Sciatic nerve (tissue), 2 donors: Measurements from ENCODE around the gene LDHB. TPM values are rescaled to one million over a fixed set of nuclear protein-coding genes. Genes with fewer than 3 reads are reported as not detected.
"Not testable (repeated sequence)": the region's sequence is repeated elsewhere in the genome, so short reads cannot be mapped to it uniquely, and the experiment has no call there.

Experiments used
- ATAC-seq: fragments of 200-7000 bp; cut with Tn5 transposase; one replicate; pipeline ENCODE4 v1.9.1; 2020; ENCODE audit warnings: mild to moderate bottlenecking, moderate library complexity
- DNase-seq: peaks from one replicate; pipeline ENCODE4 v3.0.0-alpha.2; 2020; ENCODE audit warnings: low spot score
- intact Hi-C: fragments of 100-400 bp; cut with DNase I; formaldehyde crosslinking; loops from one replicate; pipeline ENCODE4 v1.14.2; 2022
- total RNA-seq: library from RNA; stranded (reverse); fragmentation: NEBNext Ultra II Directional; extraction: Animal tissue kit (Norgen Biotek cat#: 25700); gene quantifications from one replicate; pipeline ENCODE4 v1.2.1, GENCODE V29; 2021
- donor health status: DM: no; HTN: no; CAD: no.
- donor health status: DM: no; HTN: no; CAD: no.

The LDHB gene
- total RNA-seq, 1 donor from 2014 or later, result 289 TPM

DNA sequence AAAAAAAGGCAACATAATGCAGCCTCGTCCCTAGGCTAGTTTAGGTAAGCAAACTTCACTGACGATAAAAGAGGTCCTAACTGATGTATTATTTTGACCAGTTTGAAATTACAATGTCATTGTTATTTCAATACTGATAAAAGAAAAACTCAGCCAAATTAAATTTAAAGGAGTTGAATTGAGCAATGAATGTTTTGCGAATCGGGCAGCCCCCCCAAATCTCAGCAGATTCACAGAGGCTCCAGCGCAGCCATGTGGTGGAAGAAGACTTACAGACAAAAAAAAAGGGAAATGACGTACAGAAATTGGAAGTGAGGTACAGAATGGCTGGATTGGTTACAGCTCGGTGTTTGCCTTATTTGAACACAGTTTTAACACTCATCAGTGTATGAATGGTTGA, 8.2 kb upstream of the LDHB start:
- no peak for DNase-seq
- intact Hi-C loops, result no loop called here
- ATAC-seq, result no peak

- intact Hi-C loops, result no loop called here
- no peak for ATAC-seq
- DNase-seq, result no peak
These were observed 4.6 kb upstream of the LDHB start for GRCh38 chr12:21662122-21662792.

DNA sequence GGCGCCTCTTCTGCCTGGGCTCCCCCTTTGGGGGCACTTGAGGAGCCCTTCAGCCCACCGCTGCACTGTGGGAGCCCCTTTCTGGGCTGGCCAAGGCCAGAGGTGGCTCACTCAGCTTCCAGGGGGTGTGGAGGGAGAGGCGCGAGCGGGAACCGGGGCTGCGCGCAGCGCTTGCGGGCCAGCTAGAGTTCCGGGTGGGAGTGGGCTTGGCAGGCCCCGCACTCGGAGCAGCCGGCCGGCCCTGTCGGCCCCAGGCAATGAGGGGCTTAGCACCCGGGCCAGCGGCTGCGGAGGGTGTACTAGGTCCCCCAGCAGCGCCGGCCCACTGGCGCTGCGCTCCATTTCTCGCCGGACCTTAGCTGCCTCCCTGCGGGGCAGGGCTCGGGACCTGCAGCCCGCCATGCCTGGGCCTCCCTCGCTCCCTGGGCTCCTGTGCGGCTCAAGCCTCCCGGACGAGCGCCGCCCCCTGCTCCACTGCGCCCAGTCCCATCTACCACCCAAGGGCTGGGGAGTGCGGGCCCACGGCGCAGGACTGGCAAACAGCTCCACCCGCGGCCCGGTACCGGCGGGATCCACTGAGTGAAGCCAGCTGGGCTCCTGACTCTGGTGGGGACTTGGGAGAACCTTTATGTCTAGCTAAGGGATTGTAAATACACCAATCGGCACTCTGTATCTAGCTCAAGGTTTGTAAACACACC, 3.9 kb upstream of the LDHB start:
- ATAC-seq, DNase-seq, intact Hi-C loops: not testable (repeated sequence)

GRCh38 chr12:21659383-21659782, 1.7 kb upstream of the LDHB start:
- no peak for ATAC-seq
- DNase-seq, result no peak
- intact Hi-C loops, result no loop called here

DNA sequence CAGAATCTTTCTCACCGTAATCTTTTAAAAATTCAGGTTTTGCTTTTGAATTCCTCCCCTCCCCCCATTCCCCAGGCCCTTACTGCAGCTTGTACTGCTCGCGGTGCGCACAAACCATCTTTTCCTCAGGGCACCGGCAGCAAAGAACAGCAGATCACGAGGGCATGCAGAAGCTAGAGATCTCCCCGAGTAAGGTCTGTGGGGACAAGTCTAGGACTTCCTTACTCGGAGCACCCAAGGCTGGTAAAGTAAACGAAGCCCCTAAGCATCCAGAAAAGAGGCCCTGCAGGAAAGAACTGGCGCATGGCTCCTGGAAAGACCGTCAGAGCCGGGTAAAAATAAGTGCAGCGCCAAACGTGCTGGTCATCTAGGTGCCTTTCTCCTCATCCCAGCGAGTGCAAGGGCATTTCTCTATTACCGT, 727 bp downstream of the LDHB start:
- intact Hi-C loops, result no loop called here
- no peak for DNase-seq
- peak; percentile 69 for ATAC-seq

DNA sequence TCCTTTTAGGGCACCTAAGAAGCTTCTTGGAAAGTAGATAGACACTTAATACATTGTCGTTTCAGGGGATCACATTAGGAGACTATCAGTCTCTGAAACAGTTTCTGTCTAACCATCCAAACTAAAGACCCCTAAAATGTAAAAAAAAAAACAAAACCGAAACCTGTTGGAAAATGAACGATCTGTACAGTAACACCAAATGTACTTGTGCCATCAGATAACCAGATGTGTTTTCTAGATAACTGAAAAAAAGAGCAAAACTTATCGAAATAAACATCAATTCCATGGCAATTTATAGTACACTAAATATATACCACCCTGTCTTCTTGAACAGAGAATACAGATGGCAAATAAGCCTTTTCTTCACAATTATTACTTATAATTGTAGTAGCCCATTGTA, 2.1 kb downstream of the LDHB start:
- intact Hi-C loops, result no loop called here
- ATAC-seq (no peak), DNase-seq (no peak)

DNA sequence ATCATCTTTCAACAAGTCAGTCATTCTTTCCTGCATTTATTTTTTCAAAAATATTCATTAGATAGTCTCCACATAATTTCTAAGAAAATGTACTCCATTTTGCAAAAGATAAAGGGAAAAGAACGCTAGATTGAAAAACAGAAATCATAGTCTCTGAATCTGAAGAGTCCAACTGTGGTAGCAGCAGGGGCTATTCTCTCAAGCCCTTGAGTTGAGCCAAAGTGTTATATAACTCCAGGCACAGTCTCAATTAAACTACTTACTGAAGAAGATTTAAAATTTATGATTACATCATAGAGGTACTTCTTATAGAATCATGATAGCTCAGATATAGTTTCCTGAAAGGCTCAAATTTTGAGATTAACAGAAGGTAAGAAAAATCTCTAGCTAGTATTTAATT, 5.8 kb downstream of the LDHB start:
- intact Hi-C loops, result no loop called here
- no peak for DNase-seq

DNA sequence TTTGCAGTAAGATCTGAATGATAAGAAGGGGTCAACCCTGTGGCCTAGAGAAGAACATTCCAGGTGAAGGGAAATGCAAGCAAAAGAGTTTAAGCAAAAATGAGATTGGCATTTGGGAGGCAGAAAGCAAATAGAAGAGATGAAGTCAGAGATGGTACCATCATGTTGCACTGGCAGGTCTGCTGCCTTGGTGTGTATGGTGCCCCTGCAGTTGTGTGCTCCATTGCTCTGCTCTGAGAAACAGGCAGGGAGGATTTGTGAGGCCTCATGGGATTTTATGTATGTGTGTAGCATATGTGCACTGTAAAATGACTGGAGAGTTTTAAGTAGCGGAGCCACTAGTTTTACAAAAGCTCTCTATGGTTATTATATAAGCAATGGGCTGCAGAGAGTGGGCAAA, 6.6 kb downstream of the LDHB start:
- ATAC-seq (no peak), DNase-seq (no peak)
- intact Hi-C loops, result no loop called here

More for the DNA sequence above, 5.8 kb downstream of the LDHB start:
- ATAC-seq, result no peak

DNA sequence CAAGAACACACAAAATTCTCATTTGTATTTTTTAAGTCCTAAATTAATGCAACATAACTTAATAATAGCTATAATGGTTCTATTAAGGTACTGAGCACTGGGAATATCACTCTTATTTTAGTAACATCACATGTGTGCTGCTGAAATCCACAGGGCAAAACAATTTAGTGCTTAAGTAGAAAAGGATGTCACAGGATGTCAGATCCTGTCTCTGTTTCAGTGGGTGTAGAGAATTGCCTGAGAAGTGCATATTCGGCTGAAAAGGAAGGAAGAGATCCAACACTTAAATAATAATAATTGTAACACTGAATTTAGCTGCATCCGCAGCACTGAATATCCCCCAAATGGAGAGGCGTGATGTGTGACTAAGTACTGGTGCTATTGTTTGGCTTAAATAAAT, 8.6 kb downstream of the LDHB start:
- DNase-seq (no peak), ATAC-seq (no peak)
- intact Hi-C loops, result no loop called here

DNA sequence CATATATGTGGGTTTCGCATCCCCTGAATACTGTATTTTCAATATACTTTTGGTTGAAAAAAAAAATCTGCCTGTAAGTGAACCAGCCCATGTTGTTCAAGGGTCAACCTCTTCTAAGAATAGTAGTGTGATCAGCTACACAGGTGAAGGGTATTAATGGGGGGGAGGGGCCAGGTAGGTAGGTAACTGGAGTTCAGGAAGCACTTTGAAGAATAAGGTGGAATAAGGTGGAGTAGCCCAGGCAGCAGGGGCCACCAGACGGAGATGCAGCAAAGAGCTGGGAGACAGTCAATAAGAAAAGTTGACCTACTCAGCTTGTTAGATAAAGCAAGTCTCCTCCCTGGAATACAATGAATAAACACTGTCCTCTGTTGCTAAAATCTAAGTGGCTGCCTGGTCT, 9.3 kb downstream of the LDHB start:
- DNase-seq (no peak), ATAC-seq (no peak)
- intact Hi-C loops, result no loop called here

DNA sequence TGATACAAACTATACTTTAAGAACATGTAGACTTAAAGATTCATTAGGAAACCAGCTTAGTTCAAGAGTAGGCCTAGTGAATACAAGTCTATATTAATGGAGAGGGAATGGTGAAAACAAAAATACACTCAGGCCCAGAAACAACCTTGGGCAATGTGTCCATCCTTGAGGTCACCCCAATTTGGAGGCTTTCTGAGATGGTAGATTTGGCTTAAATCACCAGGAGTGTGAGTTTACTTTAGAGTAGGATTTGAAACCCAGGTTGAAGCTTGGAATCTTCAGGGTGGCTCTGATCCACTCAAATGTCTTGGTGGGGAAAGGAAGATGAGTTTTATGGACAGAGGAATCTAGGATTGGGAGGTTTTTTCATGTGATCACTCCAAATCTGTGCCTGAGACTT, 10.5 kb downstream of the LDHB start:
- DNase-seq (no peak), ATAC-seq (no peak)
- intact Hi-C loops, result no loop called here

DNA sequence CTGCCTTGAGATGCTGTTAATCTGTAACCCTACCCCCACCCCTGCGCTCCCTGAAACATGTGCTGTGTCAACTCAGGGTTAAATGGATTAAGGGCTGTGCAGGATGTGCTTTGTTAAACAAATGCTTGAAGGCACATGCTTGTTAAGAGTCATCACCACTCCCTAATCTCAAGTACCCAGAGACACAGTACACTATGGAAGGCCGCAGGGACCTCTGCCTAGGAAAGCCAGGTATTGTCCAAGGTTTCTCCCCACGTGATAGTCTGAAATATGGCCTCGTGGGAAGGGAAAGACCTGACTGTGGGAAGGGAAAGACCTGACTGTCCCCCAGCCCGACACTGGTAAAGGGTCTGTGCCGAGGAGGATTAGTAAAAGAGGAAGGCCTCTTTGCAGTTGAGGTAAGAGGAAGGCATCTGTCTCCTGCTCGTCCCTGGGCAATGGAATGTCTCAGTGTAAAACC, 12.6 kb downstream of the LDHB start:
- DNase-seq, ATAC-seq, intact Hi-C loops: not testable (repeated sequence)

DNA sequence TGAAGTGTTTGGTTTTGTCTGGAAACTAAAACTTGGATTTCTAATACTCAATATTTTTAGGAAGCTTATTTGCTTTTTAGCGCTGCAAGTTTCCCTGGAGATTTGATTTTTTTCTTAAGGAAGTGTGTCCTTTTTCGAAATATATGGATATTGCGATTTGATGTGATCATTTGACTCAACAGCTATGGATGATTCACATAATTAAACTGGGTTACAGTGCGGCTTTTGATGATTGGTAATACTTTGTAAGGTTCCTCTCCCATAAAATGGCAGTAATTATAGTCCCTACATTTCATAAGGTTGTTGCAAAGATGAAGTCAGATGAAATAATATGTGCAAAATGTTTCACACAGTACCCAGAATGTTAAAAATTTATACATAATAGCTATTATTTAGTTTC, 13.1 kb downstream of the LDHB start:
- intact Hi-C loops, result no loop called here
- DNase-seq, result no peak
- no peak for ATAC-seq

DNA sequence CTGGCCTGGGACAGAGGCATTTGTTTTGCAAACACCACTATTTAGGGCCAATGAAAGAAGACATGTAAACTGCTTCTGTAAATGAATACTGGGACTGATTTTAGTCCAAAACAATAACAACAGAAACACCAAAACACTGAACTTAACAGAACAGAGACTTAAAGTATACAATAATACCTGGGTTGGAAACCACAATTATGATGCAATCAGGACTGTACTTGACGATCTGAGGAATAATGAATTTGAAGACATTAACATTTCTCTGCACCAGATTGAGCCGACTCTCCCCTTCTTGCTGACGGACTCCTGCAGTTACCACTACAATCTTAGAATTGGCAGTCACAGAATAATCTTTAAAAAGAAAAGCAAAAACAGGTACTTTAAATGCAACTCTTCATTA, 13.9 kb downstream of the LDHB start:
- intact Hi-C loops, result no loop called here
- DNase-seq (no peak), ATAC-seq (no peak)

DNA sequence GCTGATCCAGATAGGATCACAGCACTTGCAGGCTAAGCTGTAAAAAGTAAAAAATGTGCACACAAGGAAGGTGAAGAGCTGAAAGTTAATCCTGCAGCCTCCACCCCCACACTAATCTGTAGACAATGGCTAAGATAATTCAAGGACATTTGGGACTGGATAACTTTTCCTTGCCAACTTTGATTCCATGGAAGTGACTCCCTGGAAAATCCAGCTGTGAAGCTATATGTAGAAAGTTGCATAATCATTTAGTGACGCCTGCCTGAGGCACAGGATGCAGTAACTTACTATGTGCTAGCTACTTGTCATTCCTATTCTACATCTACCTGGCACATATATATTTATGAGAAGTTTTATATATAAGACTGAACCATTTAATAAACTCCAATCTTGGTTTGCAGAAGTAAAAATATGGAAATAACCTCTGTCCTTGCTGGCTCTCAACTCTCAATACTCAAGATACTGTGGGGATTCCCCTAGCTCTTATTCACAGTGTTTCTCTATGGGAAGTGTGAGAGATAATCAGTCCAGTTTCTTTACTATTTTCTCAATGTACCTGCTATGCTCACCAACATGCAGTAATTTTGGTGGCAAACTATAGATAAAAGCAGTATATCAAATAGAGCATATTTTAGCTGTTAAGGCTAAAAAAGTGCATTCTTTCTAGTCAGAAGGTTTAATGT, 14.8 kb downstream of the LDHB start:
- DNase-seq (no peak), ATAC-seq (no peak)
- intact Hi-C loops, result no loop called here

- intact Hi-C loops, result no loop called here
- no peak for ATAC-seq
- DNase-seq, result no peak
These were observed 19.4 kb downstream of the LDHB start for GRCh38 chr12:21638054-21638891.

GRCh38 chr12:21634245-21634644, 23.4 kb downstream of the LDHB start:
- DNase-seq, result no peak
- no peak for ATAC-seq
- intact Hi-C loops, result no loop called here

- intact Hi-C loops, result no loop called here
- ATAC-seq, result no peak
- no peak for DNase-seq
These were observed 26.3 kb downstream of the LDHB start for GRCh38 chr12:21631367-21631766.

DNA sequence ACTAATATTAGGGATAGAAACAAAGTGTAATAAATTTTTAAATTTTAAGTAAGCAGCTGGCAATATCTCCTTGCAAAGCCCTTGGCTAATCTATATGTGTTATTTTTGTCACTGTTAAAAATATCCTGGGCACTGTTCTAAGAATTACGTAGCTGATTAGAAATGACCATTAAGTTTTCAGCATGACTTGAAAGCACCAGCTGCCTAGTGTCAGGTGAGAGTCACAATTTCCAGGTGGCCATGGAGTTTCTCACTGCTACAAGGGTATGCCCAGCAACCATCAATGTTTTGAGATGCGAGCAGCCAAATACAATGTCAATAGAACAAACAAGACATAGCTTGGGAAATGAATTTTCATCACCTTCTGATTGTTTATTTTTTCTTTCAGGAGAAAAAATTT, 29.7 kb downstream of the LDHB start:
- ATAC-seq (no peak), DNase-seq (no peak)
- intact Hi-C loops, result no loop called here
